ENCODE data around the gene NCKAP1.

- TF ChIP-seq POLR2A (IDR thresholded peaks at IDR 0.05) (no peak), CTCF (IDR thresholded peaks at IDR 0.05) (no peak)
Observed at GRCh38 chr2:183069174-183069573, 30.9 kb upstream of the NCKAP1 start.

Measured in Peyer's patch (tissue), 4 donors.